NCI-H1694 treated with DMSO at 0.1 percent for 48 hours (cell line): ENCODE data around the gene TAS1R1.

Experiments
- DNase-seq: peaks from one replicate; lab custom pipeline; 2025; lab: John Stamatoyannopoulos, UW

The TAS1R1 gene

DNA sequence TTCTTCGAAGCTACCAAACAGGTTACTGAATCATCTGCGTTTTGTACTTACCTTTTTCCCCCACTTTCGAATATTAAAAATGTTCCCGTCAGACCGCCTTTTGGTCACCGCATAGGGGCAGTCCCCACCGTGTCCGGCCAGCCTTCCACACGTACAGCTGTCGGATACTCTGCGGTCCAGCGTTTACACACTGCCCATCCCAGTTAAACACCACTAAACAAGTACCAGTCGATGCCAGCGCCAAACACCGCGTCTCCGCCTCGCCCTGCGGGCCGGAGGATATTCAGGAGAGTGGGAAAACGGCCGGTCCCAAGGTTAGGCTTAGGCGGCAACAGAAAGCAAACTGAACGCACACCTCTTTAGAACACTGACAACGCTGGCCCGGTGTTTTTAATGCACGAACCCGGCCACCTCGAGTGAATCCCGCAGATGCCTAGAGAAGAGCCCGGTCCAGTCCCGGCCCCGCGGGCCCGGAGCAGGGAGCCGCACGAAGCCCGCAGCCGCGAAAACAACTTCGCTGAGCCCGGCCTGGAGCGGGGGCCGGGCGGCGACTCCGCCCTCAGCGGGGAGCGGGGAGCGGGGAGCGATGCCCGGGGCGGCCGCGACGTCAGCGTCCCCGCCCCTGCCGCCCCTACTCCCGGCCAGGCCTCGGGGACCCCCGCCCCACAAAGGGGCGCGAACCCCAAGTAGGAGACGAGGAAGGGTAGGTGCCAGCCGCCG lies 57.7 kb downstream of the TAS1R1 start:
- DNase-seq: peak; percentile 12

- DNase-seq: peak; percentile 95
Measured at GRCh38 chr1:6613361-6614018, 58.4 kb downstream of the TAS1R1 start, which contains the start of gene PHF13. Gene PHF13, plus strand, starts transcription at chr1:6613731. Its CDS starts 336 bp downstream, at chr1:6614067.

DNA sequence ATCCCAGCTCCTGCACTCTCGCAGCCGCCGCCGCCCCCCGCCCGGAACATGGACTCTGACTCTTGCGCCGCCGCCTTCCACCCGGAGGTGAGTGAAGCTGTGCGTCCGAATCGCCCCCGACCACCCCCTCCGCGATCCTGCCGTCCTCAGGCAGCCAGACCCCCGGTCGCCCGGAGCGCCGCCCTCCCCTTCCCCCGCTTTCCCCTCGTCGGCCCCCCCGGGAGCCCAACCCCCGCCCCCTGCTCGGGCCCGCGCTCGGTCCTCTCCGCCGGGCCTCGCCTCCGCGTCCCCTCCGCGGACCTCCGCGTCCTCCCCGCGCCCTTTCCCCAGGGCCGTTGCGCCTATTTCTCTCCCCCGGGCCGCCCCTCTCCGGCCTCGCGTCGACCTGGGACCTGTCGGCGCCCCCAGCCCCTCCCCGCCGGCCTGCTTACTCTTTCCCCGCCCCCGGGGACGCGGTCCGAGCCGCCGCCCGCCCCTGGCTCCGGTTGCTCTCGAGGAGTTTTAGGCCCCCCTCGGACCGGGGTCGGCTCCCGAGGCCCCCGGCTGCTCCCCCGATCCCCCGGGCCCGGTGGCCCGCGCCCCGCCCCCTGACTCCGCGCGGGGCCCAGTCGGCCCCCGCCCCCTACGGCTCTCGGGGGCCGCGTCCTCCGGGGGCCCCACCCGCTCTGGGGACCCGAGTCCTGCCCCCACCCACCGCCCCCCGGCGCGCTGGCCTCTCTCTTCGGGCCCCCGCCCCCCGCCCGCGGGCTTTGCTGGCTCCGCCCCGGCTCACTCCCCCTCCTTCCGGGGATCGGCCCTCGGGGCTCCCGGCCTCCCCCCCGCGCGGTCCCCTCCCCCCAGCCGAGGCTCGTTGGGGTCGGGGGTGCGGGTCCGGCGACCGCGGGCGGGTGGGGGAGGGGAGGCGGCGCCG lies 59.2 kb downstream of the TAS1R1 start:
- DNase-seq: no peak

DNA sequence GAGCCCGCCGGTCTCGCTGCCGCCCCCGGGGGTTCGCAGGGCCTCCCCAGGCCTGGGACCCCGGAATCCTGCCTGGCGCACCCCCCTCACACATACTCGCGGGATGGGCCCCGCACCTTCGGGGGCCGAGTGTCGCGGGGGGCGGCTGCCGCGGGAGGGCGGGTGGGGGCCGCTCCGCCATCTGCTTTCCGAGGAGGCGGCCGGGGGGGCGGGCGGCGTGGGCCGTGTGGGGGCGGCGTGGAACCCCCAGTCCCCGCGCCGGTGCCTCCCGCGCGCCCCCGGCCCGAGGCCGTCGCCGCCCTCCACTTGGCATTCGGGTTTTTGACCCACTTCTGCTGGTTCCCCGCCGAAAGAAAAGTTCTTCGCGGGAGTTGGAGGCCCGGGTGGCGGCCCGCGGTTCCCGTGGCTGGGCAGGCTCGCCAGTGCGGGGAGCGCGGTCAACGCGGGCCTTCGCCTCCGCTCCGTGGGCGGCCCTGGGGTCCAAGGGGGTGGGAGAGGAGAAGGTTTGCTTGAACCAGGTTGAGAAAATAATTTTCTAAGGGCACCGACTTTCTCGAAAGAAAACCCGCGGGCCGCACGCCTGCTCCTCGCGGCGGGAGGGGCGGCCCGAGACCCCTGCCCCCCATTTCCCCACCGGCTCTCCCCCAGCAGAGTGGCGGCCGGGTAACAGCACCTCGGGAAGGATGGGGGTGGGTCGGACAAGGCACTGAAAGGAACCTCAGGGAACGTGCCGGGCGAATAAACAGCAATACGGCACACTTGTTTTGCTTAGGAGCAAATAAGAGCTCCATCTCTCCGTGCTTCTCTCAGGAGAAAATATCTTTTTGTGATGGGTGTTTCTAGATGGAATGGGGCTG lies 60.0 kb downstream of the TAS1R1 start:
- no peak for DNase-seq

GRCh38 chr1:6619045-6619444 lies 63.9 kb downstream of the TAS1R1 start:
- DNase-seq: no peak

- no peak for DNase-seq
Measured at GRCh38 chr1:6621429-6622391, 66.6 kb downstream of the TAS1R1 start.

- DNase-seq: no peak
Measured at GRCh38 chr1:6622396-6623152, 67.5 kb downstream of the TAS1R1 start.

- no peak for DNase-seq
Measured at GRCh38 chr1:6623269-6623965, 68.3 kb downstream of the TAS1R1 start.

- DNase-seq: peak; percentile 15
Measured at GRCh38 chr1:6624710-6625583, 69.8 kb downstream of the TAS1R1 start, which contains the start of gene THAP3. Gene THAP3, plus strand, starts transcription at chr1:6624868. Its CDS starts 351 bp downstream, at chr1:6625219.

DNA sequence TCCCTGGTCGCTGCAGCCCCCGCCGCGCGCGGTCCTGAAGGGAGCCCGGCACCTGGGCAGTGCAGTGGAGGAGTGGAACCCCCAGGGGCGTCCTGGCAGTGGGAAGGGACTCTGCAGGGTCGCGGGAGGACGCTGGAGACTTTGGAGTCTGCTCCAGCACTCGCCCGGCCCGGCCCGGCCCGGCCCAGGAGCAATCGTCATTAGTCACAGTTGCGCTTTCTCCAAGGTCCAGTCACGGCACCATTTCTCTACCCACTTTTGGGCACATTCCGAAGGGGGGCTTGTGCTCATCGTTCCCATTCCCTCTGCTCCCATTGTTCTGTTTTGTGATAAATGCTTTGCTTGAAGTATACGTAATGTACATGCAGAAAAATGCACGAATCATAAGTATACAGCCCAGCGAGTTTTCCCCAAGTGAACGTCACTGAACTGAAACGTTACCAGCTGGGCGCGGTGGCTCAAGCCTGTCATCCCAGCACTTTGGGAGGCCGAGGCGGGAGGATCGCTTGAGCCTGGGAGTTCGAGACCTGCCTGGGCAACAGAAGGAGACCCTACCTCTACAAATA lies 70.6 kb downstream of the TAS1R1 start:
- DNase-seq: no peak

DNA sequence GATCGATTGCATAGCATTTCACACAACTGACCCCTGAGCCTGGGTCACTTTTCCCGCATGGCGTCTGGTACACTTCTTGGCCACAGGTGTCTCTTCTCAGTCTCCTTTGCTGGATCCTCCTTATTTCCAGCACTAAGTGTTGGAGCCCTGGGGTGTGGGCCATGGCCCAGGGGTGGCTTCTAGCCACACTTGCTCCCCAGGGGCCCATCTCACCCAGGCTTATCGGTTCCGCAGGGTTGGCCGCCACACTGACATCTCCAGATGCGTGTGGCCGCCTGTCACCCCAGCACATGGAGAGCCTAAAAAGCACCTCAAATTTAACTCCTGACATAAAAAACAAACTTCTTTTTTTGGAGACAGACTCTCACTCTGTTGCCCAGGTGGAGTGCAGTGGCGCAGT lies 71.9 kb downstream of the TAS1R1 start:
- DNase-seq: no peak

GRCh38 chr1:6627841-6628545 lies 72.9 kb downstream of the TAS1R1 start:
- DNase-seq: no peak

DNA sequence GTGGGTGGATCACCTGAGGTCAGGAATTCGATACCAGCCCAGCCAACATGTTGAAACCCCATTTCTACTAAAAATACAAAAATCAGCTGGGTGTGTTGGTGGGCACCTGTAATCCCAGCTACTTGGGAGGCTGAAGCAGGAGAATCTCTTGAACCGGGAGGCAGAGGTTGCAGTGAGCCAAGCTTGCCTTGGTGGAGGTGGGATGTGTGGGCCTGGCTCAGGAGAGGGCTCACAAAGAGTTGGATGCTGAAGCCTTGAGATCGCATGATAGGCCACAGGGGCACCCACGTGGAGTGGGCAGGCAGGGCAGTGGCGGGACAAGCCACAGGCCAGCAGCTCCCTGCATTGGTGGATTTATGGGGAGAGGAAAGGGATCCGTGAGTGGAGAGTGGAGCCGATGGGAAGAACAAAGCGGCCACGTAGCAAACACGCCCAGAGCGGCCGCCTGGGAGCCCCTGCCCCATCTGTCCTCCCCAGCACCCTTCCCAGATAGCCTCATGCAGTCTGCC lies 73.9 kb downstream of the TAS1R1 start:
- DNase-seq: no peak
